ENCODE measurements around the gene CATSPER1.
A peak's percentile ranks its signal among the peaks of the same experiment; 100 is the strongest.
"Not testable (repeated sequence)": the region's sequence is repeated elsewhere in the genome, so short reads cannot be mapped to it uniquely, and the experiment has no call there.

Gene CATSPER1

GRCh38 chr11:66051766-66052663, 25.7 kb upstream of the CATSPER1 start, which contains the start of gene SF3B2:
SF3B2 (plus strand) TSS chr11:66052364; CDS start chr11:66052385, 21 bp downstream.
- peak; percentile 83 to 94 for DNase-seq (ENCODE audit: low read depth in 1 of 2, low spot score in 1 of 2)

GRCh38 chr11:66051371-66051765, 25.1 kb upstream of the CATSPER1 start:
- no peak for DNase-seq (ENCODE audit: low read depth in 1 of 2, low spot score in 1 of 2)

GRCh38 chr11:66050581-66051231, 24.4 kb upstream of the CATSPER1 start:
- no peak for DNase-seq (ENCODE audit: low read depth in 1 of 2, low spot score in 1 of 2)

- DNase-seq (ENCODE audit: low read depth in 1 of 2, low spot score in 1 of 2): no peak
These were observed 22.5 kb upstream of the CATSPER1 start, which contains the start of gene GAL3ST3 for GRCh38 chr11:66048547-66049323. GAL3ST3 (minus strand) TSS chr11:66049161; CDS start chr11:66045415, 3,746 bp downstream.

GRCh38 chr11:66047541-66048365, 21.5 kb upstream of the CATSPER1 start:
- no peak for DNase-seq (ENCODE audit: low read depth in 1 of 2, low spot score in 1 of 2)

- no peak for DNase-seq (ENCODE audit: low read depth in 1 of 2, low spot score in 1 of 2)
These were observed 20.6 kb upstream of the CATSPER1 start for GRCh38 chr11:66046901-66047300.

GRCh38 chr11:66045177-66045639, 18.9 kb upstream of the CATSPER1 start:
- DNase-seq (ENCODE audit: low read depth in 1 of 2, low spot score in 1 of 2): peak; percentile 74 to 82

- DNase-seq (ENCODE audit: low read depth in 1 of 2, low spot score in 1 of 2): no peak
These were observed 18.5 kb upstream of the CATSPER1 start for GRCh38 chr11:66044757-66045156.

- DNase-seq (ENCODE audit: low read depth in 1 of 2, low spot score in 1 of 2): no peak
These were observed 17.0 kb upstream of the CATSPER1 start for GRCh38 chr11:66042996-66043906.

GRCh38 chr11:66042227-66042995, 16.1 kb upstream of the CATSPER1 start:
- DNase-seq (ENCODE audit: low read depth in 1 of 2, low spot score in 1 of 2): no peak

GRCh38 chr11:66039765-66040164, 13.5 kb upstream of the CATSPER1 start:
- no peak for DNase-seq (ENCODE audit: low read depth in 1 of 2, low spot score in 1 of 2)

- no peak for DNase-seq (ENCODE audit: low read depth in 1 of 2, low spot score in 1 of 2)
These were observed 11.0 kb upstream of the CATSPER1 start for GRCh38 chr11:66037327-66037726.

GRCh38 chr11:66036334-66036710, 10.0 kb upstream of the CATSPER1 start:
- no peak for DNase-seq (ENCODE audit: low read depth in 1 of 2, low spot score in 1 of 2)

- DNase-seq (ENCODE audit: low read depth in 1 of 2, low spot score in 1 of 2): no peak
These were observed 9.5 kb upstream of the CATSPER1 start for GRCh38 chr11:66035653-66036333.

GRCh38 chr11:66032957-66033735, 6.9 kb upstream of the CATSPER1 start:
- no peak for DNase-seq (ENCODE audit: low read depth in 1 of 2, low spot score in 1 of 2)

GRCh38 chr11:66023186-66023440, 3.2 kb downstream of the CATSPER1 start:
- DNase-seq (ENCODE audit: low read depth in 1 of 2, low spot score in 1 of 2): not testable (repeated sequence)

GRCh38 chr11:66022401-66023185, 3.7 kb downstream of the CATSPER1 start:
- peak; percentile 66 to 82 for DNase-seq (ENCODE audit: low read depth in 1 of 2, low spot score in 1 of 2)

Data from activated CD4-positive, alpha-beta T cell treated with anti-CD3 and anti-CD28 coated beads, Interleukin-2, amount 50 U/mL, for 24 hours (primary cell).